HEK293T (cell line): ENCODE measurements around the gene CLRN3.

ENCODE experiments used
- BHLHE40 ChIP-seq: fragments of 450-650 bp; IDR thresholded peaks from 2 replicates; pipeline ENCODE4 v1.6.1; 2016; ENCODE audit warnings: mild to moderate bottlenecking, moderate library complexity, borderline replicate concordance
- ELF4 ChIP-seq: fragments of 450-650 bp; IDR thresholded peaks from 2 replicates; pipeline ENCODE4 v1.6.1; 2017; ENCODE audit warnings: antibody characterized with exemption
- FOXM1 ChIP-seq: fragments of 450-650 bp; IDR thresholded peaks from 2 replicates; pipeline ENCODE4 v1.6.1; 2017; ENCODE audit warnings: mild to moderate bottlenecking, borderline replicate concordance
- NFRKB ChIP-seq: fragments of 450-650 bp; IDR thresholded peaks from 2 replicates; pipeline ENCODE4 v1.6.1; 2016; ENCODE audit warnings: mild to moderate bottlenecking, moderate library complexity
- PKNOX1 ChIP-seq: fragments of 450-650 bp; IDR thresholded peaks from 2 replicates; pipeline ENCODE4 v1.6.1; 2016
- SP1 ChIP-seq: fragments of 450-650 bp; IDR thresholded peaks from 2 replicates; pipeline ENCODE4 v1.6.1; 2017

DNA sequence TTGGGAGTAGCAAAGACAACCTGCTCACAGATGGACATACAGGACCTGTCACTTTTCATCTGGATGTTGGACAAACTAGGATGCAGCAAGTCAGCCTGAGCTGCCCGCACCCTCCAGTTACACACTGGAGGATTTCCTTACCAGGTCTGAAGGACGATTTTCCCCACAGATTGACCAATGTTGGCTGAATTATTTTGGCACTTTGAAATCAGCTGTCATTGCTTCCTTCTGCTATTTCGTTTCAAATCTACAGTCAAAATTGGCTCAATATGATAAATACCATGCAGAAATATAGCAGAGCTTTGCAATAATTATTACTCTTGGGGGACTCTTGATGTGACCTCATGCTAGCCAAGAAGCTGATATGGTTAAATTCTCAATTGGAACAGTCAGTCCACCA lies 2.5 kb downstream of the CLRN3 start:
- TF ChIP-seq FOXM1: no peak
- TF ChIP-seq PKNOX1: no peak
- TF ChIP-seq SP1: no peak
- no peak for TF ChIP-seq ELF4
- TF ChIP-seq BHLHE40: no peak
- no peak for TF ChIP-seq NFRKB
